A549 (cell line): ENCODE measurements around the gene NUDT7. TPM values are rescaled to one million over a fixed set of nuclear protein-coding genes. Genes with fewer than 3 reads are reported as not detected.

Source experiments
- ATAC-seq, 2 experiments: fragments of 200-7000 bp in 1 of 2; fragments of >200 bp in 1 of 2; cut with Nextera tagmentation in 1 of 2; cut with Tn5 transposase in 1 of 2; 3 replicates each; pipeline versions ENCODE4 v1.8.0 to v1.9.1; 2018 to 2020; ENCODE audit warnings: mild to moderate bottlenecking in 1 of 2, moderate library complexity in 1 of 2
- CTCF ChIA-PET: fragments of 300-600 bp; sonication (Branson Sonifier 250); formaldehyde crosslinking; extraction: SDS; loops from one replicate; lab custom pipeline; 2021; ENCODE audit warnings: antibody characterized with exemption, inconsistent platforms; lab: Yijun Ruan, JAX
- POLR2A ChIA-PET: fragments of 350-600 bp; formaldehyde crosslinking; extraction: SDS; loops from one replicate; lab custom pipeline; 2021; ENCODE audit warnings: antibody characterized with exemption, inconsistent platforms; lab: Yijun Ruan, JAX
- DNase-seq, 2 experiments: peaks; one replicate each; pipeline versions ENCODE4 v3.0.0 to v3.0.0-alpha.2; 2011 to 2016; ENCODE audit warnings: low read depth in 1 of 2, low spot score in 1 of 2
- FAIRE-seq: peaks from 2 replicates; lab custom pipeline; 2011; peaks lifted over from hg19 to GRCh38; lab: Jason Lieb, UNC
- H3K27ac ChIP-seq, 2 experiments: fragments of >200 bp; sonication (Bioruptor Twin); formaldehyde crosslinking; 3 replicates each; pipeline ENCODE4 v1.5.1; 2016 to 2017
- H3K4me1 ChIP-seq: fragments of >200 bp; sonication (Bioruptor Twin); formaldehyde crosslinking; 3 replicates; pipeline ENCODE4 v1.6.1; 2016
- H3K4me2 ChIP-seq: fragments of >200 bp; sonication (Bioruptor Twin); formaldehyde crosslinking; 3 replicates; pipeline ENCODE4 v1.6.1; 2016
- H3K4me3 ChIP-seq: fragments of >200 bp; sonication (Bioruptor Twin); formaldehyde crosslinking; 3 replicates; pipeline ENCODE4 v1.5.1; 2016
- H3K9me3 ChIP-seq: fragments of >200 bp; sonication (Bioruptor Twin); formaldehyde crosslinking; 3 replicates; pipeline ENCODE4 v1.6.1; 2016
- BCL3 ChIP-seq: fragments of >200 bp; sonication (Bioruptor Twin); formaldehyde crosslinking; IDR thresholded peaks from 3 replicates; pipeline ENCODE4 v1.6.1; 2016
- BHLHE40 ChIP-seq: IDR thresholded peaks from 2 replicates; pipeline ENCODE4 v1.6.1; 2012; ENCODE audit warnings: low read depth, low read length, inconsistent platforms
- CBX8 ChIP-seq: fragments of 200-600 bp; sonication (generic); IDR thresholded peaks from 2 replicates; pipeline ENCODE4 v1.6.1; 2016
- CHD2 ChIP-seq: fragments of 150-350 bp; IDR thresholded peaks from 2 replicates; pipeline ENCODE4 v1.6.1; 2014; ENCODE audit warnings: low read length; ENCODE audit not compliant: partially characterized antibody
- E2F6 ChIP-seq: IDR thresholded peaks from 2 replicates; pipeline ENCODE4 v1.6.1; 2012; ENCODE audit warnings: low read depth, borderline replicate concordance
- ESRRA ChIP-seq: fragments of 150-350 bp; IDR thresholded peaks from 2 replicates; pipeline ENCODE4 v1.6.1; 2014; ENCODE audit warnings: mild to moderate bottlenecking, low read length, borderline replicate concordance
- GATA3 ChIP-seq: IDR thresholded peaks from 2 replicates; pipeline ENCODE4 v1.6.1; 2012; ENCODE audit warnings: borderline replicate concordance
- HEYL ChIP-seq: fragments of 250-450 bp; sonication (Bioruptor Pico); IDR thresholded peaks from 2 replicates; pipeline ENCODE4 v1.8.0; 2021; ENCODE audit warnings: mild to moderate bottlenecking, moderate library complexity
- HMGXB4 ChIP-seq: fragments of 250-450 bp; sonication (Bioruptor Pico); IDR thresholded peaks from 2 replicates; pipeline ENCODE4 v1.5.0; 2021; ENCODE audit warnings: mild to moderate bottlenecking, moderate library complexity, borderline replicate concordance
- HOXA7 ChIP-seq: fragments of 250-450 bp; sonication (Bioruptor Pico); IDR thresholded peaks from 2 replicates; pipeline ENCODE4 v1.5.0; 2020; ENCODE audit warnings: mild to moderate bottlenecking, moderate library complexity
- JUNB ChIP-seq: fragments of >200 bp; sonication (Bioruptor Twin); formaldehyde crosslinking; IDR thresholded peaks from 2 replicates; pipeline ENCODE4 v1.6.1; 2016
- KDM5A ChIP-seq: fragments of 200-600 bp; sonication (generic); IDR thresholded peaks from 2 replicates; pipeline ENCODE4 v1.6.1; 2016; ENCODE audit warnings: antibody characterized with exemption, mild to moderate bottlenecking
- MAFK ChIP-seq: fragments of 450-650 bp; IDR thresholded peaks from 2 replicates; pipeline ENCODE4 v1.6.1; 2014; ENCODE audit not compliant: partially characterized antibody
- MAX ChIP-seq: IDR thresholded peaks from 2 replicates; pipeline ENCODE4 v1.6.1; 2012
- MAZ ChIP-seq: fragments of 150-350 bp; IDR thresholded peaks from 2 replicates; pipeline ENCODE4 v1.6.1; 2014; ENCODE audit warnings: antibody characterized with exemption, low read depth, low read length, borderline replicate concordance
- MYC ChIP-seq: IDR thresholded peaks from 2 replicates; pipeline ENCODE4 v1.6.1; 2012; ENCODE audit warnings: mild to moderate bottlenecking, inconsistent platforms, low read length, improper control_type of control experiment, borderline replicate concordance
- PHF8 ChIP-seq: fragments of 200-600 bp; sonication (generic); IDR thresholded peaks from 2 replicates; pipeline ENCODE4 v1.6.1; 2016; ENCODE audit warnings: low read depth, mild to moderate bottlenecking, antibody characterized with exemption, moderate library complexity, borderline replicate concordance
- RAD21 ChIP-seq, 2 experiments: fragments of >200 bp in 1 of 2; sonication (Bioruptor Twin) in 1 of 2; formaldehyde crosslinking in 1 of 2; IDR thresholded peaks in 1 of 2; conservative IDR thresholded peaks in 1 of 2; 2 replicates in 1 of 2; 3 replicates in 1 of 2; pipeline ENCODE4 v1.6.1; 2012 to 2018; ENCODE audit warnings: inconsistent platforms in 1 of 2
- RNF2 ChIP-seq: fragments of 200-600 bp; sonication (generic); IDR thresholded peaks from 2 replicates; pipeline ENCODE4 v1.6.1; 2016; ENCODE audit warnings: low read depth, mild to moderate bottlenecking, antibody characterized with exemption, moderate library complexity, borderline replicate concordance
- USF2 ChIP-seq: fragments of 450-650 bp; IDR thresholded peaks from 2 replicates; pipeline ENCODE4 v1.6.1; 2014; ENCODE audit warnings: antibody characterized with exemption
- WGBS: methylation state at CpG from one replicate; pipeline ENCODE4 v1.1.6; 2017; ENCODE audit errors: missing lambda C conversion rate; 5-methylcytosine and 5-hydroxymethylcytosine counted together
- polyA plus RNA-seq, 4 experiments: library from polyadenylated mRNA; depleted of rRNA in 3 of 4; stranded (reverse); fragments of >200 nt; fragmentation: RNase III in 1 of 4; extraction: RNeasy Plus Mini Kit Qiagen cat#74134 plus additional on column Dnase treatment in 1 of 4; gene quantifications; 2 replicates in 3 of 4; 3 replicates in 1 of 4; pipeline ENCODE4 v1.2.3, GENCODE V29; 2011 to 2017

The NUDT7 gene
- polyA plus RNA-seq, 2 of the 4 experiments (the other 2 are of a cell fraction), result 6.9 to 19.8 TPM

GRCh38 chr16:77788181-77789084 is 66.1 kb downstream of the NUDT7 start, which contains the start of gene VAT1L:
Gene VAT1L, plus strand, starts transcription at chr16:77788564. Its CDS starts 119 bp downstream, at chr16:77788683.
- FAIRE-seq, result no peak

GRCh38 chr16:77789085-77790008 is 67.0 kb downstream of the NUDT7 start:
- Histone ChIP-seq H3K4me3 (peak overlapping the region; percentile 45), H3K4me2 (peak overlapping the region; percentile 95), H3K4me1 (peaks cover 4% of the 10 kb centered on the region; the same call in 1 of the 3 replicates), H3K9me3 (no peaks in the 10 kb centered on the region), H3K27ac (no peak overlapping the region)
- no peak for TF ChIP-seq USF2
- TF ChIP-seq JUNB, result no peak
- no peak for TF ChIP-seq E2F6
- TF ChIP-seq HEYL, result no peak
- TF ChIP-seq MYC, result no peak
- no peak for TF ChIP-seq ESRRA
- TF ChIP-seq MAZ, result no peak
- no peak for TF ChIP-seq MAFK
- no peak for TF ChIP-seq HMGXB4 (CRISPR knock-in tag)
- no peak for TF ChIP-seq HOXA7 (CRISPR knock-in tag)
- TF ChIP-seq KDM5A, result no peak
- no peak for TF ChIP-seq CHD2
- CTCF ChIA-PET, result interaction anchor here (0.6 to 1.3 kb wide), 4 partner anchors 11 to 182 kb away, joined by 3 read pairs; no protein-coding TSS in a partner anchor
- FAIRE-seq, result no peak
- DNase-seq, result no peak
- WGBS, result 21% methylated on average over 33 of the region's 34 CpGs
- POLR2A ChIA-PET, result interaction anchor here (1.5 kb wide), 1 partner anchor 9 kb away, joined by 3 read pairs; no protein-coding TSS in a partner anchor
- ATAC-seq, result no peak; a peak in 1 of 6 replicates

More at GRCh38 chr16:77788181-77789084, 66.1 kb downstream of the NUDT7 start, which contains the start of gene VAT1L:
- ATAC-seq (peak; percentile 92 to 97), DNase-seq (peak; percentile 42 to 44)
- Histone ChIP-seq H3K27ac (no peak within 1 kb of the TSS), H3K4me3 (peak within 1 kb of the TSS; percentile 45), H3K4me1 (peaks cover 4% of the 10 kb centered on the region; the same call in 1 of the 3 replicates), H3K9me3 (no peaks in the 10 kb centered on the region), H3K4me2 (peak within 1 kb of the TSS; percentile 95)
- TF ChIP-seq JUNB (no peak), MAX (peak; percentile 18; the same call in 1 of the 2 replicates), CHD2 (no peak)
- ChIA-PET POLR2A (interaction anchor here (1.5 kb wide), 1 partner anchor 8 kb away, joined by 3 read pairs; no protein-coding TSS in a partner anchor), CTCF (interaction anchor here (0.6 to 1.3 kb wide), 3 partner anchors 10 to 183 kb away, joined by 3 read pairs; no protein-coding TSS in a partner anchor)
- 3% methylated on average over 54 of the region's 78 CpGs for WGBS

GRCh38 chr16:77790009-77790372 is 67.7 kb downstream of the NUDT7 start:
- ATAC-seq (no peak), DNase-seq (no peak), FAIRE-seq (no peak)
- Histone ChIP-seq H3K4me1 (peaks cover 4% of the 10 kb centered on the region; the same call in 1 of the 3 replicates), H3K4me2 (no peak overlapping the region), H3K27ac (no peak overlapping the region), H3K9me3 (no peaks in the 10 kb centered on the region), H3K4me3 (no peak overlapping the region)
- 23% methylated on average over 11 of the region's 11 CpGs for WGBS
- CTCF ChIA-PET, result interaction anchor here (0.9 to 1.1 kb wide), 2 partner anchors 29 to 181 kb away, joined by 3 read pairs; no protein-coding TSS in a partner anchor
- POLR2A ChIA-PET, result interaction anchor here (1.5 kb wide), 1 partner anchor 9 kb away, joined by 3 read pairs; no protein-coding TSS in a partner anchor
- TF ChIP-seq BCL3 (no peak), CBX8 (no peak), CHD2 (no peak), RNF2 (no peak), RAD21 (conservative IDR thresholded peaks at IDR 0.05 in 1 of 2, IDR thresholded peaks at IDR 0.05 in 1 of 2) (no peak), BHLHE40 (no peak), PHF8 (no peak), GATA3 (no peak), USF2 (no peak), MAFK (no peak)
